Thoracic aorta (tissue), 2 donors: ENCODE measurements around the gene CALHM1. TPM values are rescaled to one million over a fixed set of nuclear protein-coding genes. Genes with fewer than 3 reads are reported as not detected.

Experiments used
- ATAC-seq: fragments of 150-250 bp; one replicate; pipeline ENCODE4 v1.8.0; 2017; ENCODE audit warnings: low read depth; ENCODE audit not compliant: insufficient number of reproducible peaks, low FRiP score
- DNase-seq: peaks from one replicate; pipeline ENCODE4 v3.0.0-alpha.2; 2020; ENCODE audit warnings: low spot score
- H3K27ac ChIP-seq, 2 donors: fragments of 200-600 bp; sonication (generic); 1 replicate in 1 of 2; 2 replicates in 1 of 2; pipeline ENCODE4 v1.5.1; 2016; ENCODE audit warnings: mild to moderate bottlenecking in 2 of 2, moderate library complexity in 2 of 2
- H3K27me3 ChIP-seq: fragments of 200-600 bp; sonication (generic); replicated peaks from 2 replicates; pipeline ENCODE4 v1.6.0; 2016; ENCODE audit warnings: mild to moderate bottlenecking; ENCODE audit not compliant: insufficient read depth
- H3K36me3 ChIP-seq: fragments of 200-600 bp; sonication (generic); one replicate; pipeline ENCODE4 v1.5.1; 2016
- H3K4me1 ChIP-seq, 2 donors: fragments of 200-600 bp; sonication (generic); 1 replicate in 1 of 2; 2 replicates in 1 of 2; pipeline versions ENCODE4 v1.5.1 to v1.6.0; 2016; ENCODE audit warnings: low read depth in 2 of 2, mild to moderate bottlenecking in 1 of 2; ENCODE audit not compliant: control insufficient read depth in 1 of 2
- H3K4me3 ChIP-seq: fragments of 200-600 bp; sonication (generic); 2 replicates; pipeline ENCODE4 v1.5.1; 2016; ENCODE audit warnings: mild to moderate bottlenecking
- H3K9me3 ChIP-seq: fragments of 200-600 bp; sonication (generic); 2 replicates; pipeline ENCODE4 v1.5.1; 2016
- CTCF ChIP-seq: fragments of 200-600 bp; sonication (generic); IDR thresholded peaks from one replicate; pipeline ENCODE4 v1.5.1; 2019; ENCODE audit warnings: antibody characterized with exemption
- total RNA-seq, 2 donors: library from RNA; depleted of rRNA; stranded (reverse); fragments of >200 nt; gene quantifications; one replicate each; pipeline versions ENCODE4 v1.1.0 to v1.2.3, GENCODE V29; 2016

Gene CALHM1
- total RNA-seq, 2 donors from 2014 or later: not detected

- H3K4me3 ChIP-seq: no peak overlapping the region
- DNase-seq (no peak), ATAC-seq (no peak)
- no peaks in the 10 kb centered on the region for H3K36me3 ChIP-seq
- H3K27ac ChIP-seq: no peak overlapping the region
- no peaks in the 10 kb centered on the region for H3K4me1 ChIP-seq
- no peaks in the 10 kb centered on the region for H3K27me3 ChIP-seq
- TF ChIP-seq CTCF: no peak
- no peaks in the 10 kb centered on the region for H3K9me3 ChIP-seq
Measured at GRCh38 chr10:103465411-103466179, 6.9 kb upstream of the CALHM1 start.

- ATAC-seq: no peak
- H3K27me3 ChIP-seq: no peaks in the 10 kb centered on the region
- no peak for TF ChIP-seq CTCF
- no peaks in the 10 kb centered on the region for H3K9me3 ChIP-seq
- no peak overlapping the region for H3K4me3 ChIP-seq
- no peaks in the 10 kb centered on the region for H3K36me3 ChIP-seq
- no peaks in the 10 kb centered on the region for H3K4me1 ChIP-seq
- DNase-seq: no peak
- H3K27ac ChIP-seq: no peak overlapping the region
Measured at GRCh38 chr10:103463499-103463898, 4.8 kb upstream of the CALHM1 start.

GRCh38 chr10:103459615-103460014, 915 bp upstream of the CALHM1 start:
- H3K36me3 ChIP-seq: no peaks in the 10 kb centered on the region
- H3K27ac ChIP-seq: no peak overlapping the region
- no peaks in the 10 kb centered on the region for H3K4me1 ChIP-seq
- ATAC-seq: no peak
- no peaks in the 10 kb centered on the region for H3K9me3 ChIP-seq
- TF ChIP-seq CTCF: no peak
- no peak for DNase-seq
- H3K27me3 ChIP-seq: no peaks in the 10 kb centered on the region
- no peak overlapping the region for H3K4me3 ChIP-seq

GRCh38 chr10:103457896-103458583, 660 bp downstream of the CALHM1 start:
- Histone ChIP-seq H3K27me3 (no peaks in the 10 kb centered on the region), H3K4me1 (peaks cover 0 to under 1% of the 10 kb centered on the region in 2 donors), H3K27ac (no peak overlapping the region), H3K36me3 (no peaks in the 10 kb centered on the region), H3K9me3 (no peaks in the 10 kb centered on the region), H3K4me3 (no peak overlapping the region)
- ATAC-seq: no peak
- no peak for TF ChIP-seq CTCF
- DNase-seq: no peak

- ATAC-seq (no peak), DNase-seq (no peak)
- Histone ChIP-seq H3K9me3 (no peaks in the 10 kb centered on the region), H3K36me3 (no peaks in the 10 kb centered on the region), H3K27ac (no peak overlapping the region), H3K27me3 (no peaks in the 10 kb centered on the region), H3K4me3 (no peak overlapping the region), H3K4me1 (peaks cover 6 to 8% of the 10 kb centered on the region in 2 donors)
- TF ChIP-seq CTCF: no peak
Measured at GRCh38 chr10:103457176-103457712, 1.5 kb downstream of the CALHM1 start.
